RWPE2 (cell line): ENCODE measurements around the gene DTX4.
A peak's percentile ranks its signal among the peaks of the same experiment; 100 is the strongest.

Experiments
- ATAC-seq: fragments of 200-7000 bp; cut with Tn5 transposase; 3 replicates; pipeline ENCODE4 v1.9.1; 2021; ENCODE audit warnings: low read depth
- DNase-seq: peaks from one replicate; pipeline ENCODE4 v3.0.0-alpha.2; 2020; ENCODE audit warnings: low spot score
- H3K27ac ChIP-seq: fragments of 450-650 bp; 2 replicates; pipeline ENCODE4 v1.5.1; 2017; ENCODE audit warnings: mild to moderate bottlenecking; ENCODE audit not compliant: poor library complexity, severe bottlenecking
- H3K27me3 ChIP-seq: fragments of 250-450 bp; sonication (Bioruptor Pico); 2 replicates; pipeline ENCODE4 v1.5.1; 2021; ENCODE audit warnings: mild to moderate bottlenecking, moderate library complexity; ENCODE audit not compliant: insufficient read depth, poor library complexity, severe bottlenecking
- H3K36me3 ChIP-seq: fragments of 250-450 bp; sonication (Bioruptor Pico); 2 replicates; pipeline ENCODE4 v1.5.1; 2020; ENCODE audit warnings: low read depth, mild to moderate bottlenecking, moderate library complexity
- H3K4me1 ChIP-seq: fragments of 250-450 bp; sonication (Bioruptor Pico); 2 replicates; pipeline ENCODE4 v1.5.1; 2021; ENCODE audit warnings: mild to moderate bottlenecking, moderate library complexity; ENCODE audit not compliant: insufficient read depth, poor library complexity, severe bottlenecking
- H3K4me3 ChIP-seq: fragments of 250-450 bp; sonication (Bioruptor Pico); 2 replicates; pipeline ENCODE4 v1.5.1; 2021; ENCODE audit warnings: mild to moderate bottlenecking, moderate library complexity; ENCODE audit not compliant: severe bottlenecking
- H3K9me3 ChIP-seq: fragments of 250-450 bp; sonication (Bioruptor Pico); 2 replicates; pipeline ENCODE4 v1.5.1; 2021; ENCODE audit warnings: mild to moderate bottlenecking, moderate library complexity; ENCODE audit not compliant: severe bottlenecking
- CTCF ChIP-seq: fragments of 450-650 bp; IDR thresholded peaks from one replicate; pipeline ENCODE4 v1.5.1; 2017; ENCODE audit warnings: mild to moderate bottlenecking, moderate library complexity; ENCODE audit not compliant: poor library complexity, severe bottlenecking

DTX4 gene

GRCh38 chr11:59173080-59173963 is 1.4 kb downstream of the DTX4 start:
- no peak for DNase-seq
- Histone ChIP-seq H3K36me3 (peaks cover 3% of the 10 kb centered on the region), H3K9me3 (no peaks in the 10 kb centered on the region), H3K27me3 (no peaks in the 10 kb centered on the region), H3K4me3 (peak overlapping the region; percentile 79), H3K4me1 (peaks cover 14% of the 10 kb centered on the region), H3K27ac (peak overlapping the region; percentile 95)
- no peak for TF ChIP-seq CTCF
- ATAC-seq: peak; percentile 23

- peaks cover 7% of the 10 kb centered on the region for H3K36me3 ChIP-seq
These were observed 2.2 kb downstream of the DTX4 start for GRCh38 chr11:59173964-59174663.

GRCh38 chr11:59174664-59175033 is 2.7 kb downstream of the DTX4 start:
- peaks cover 6% of the 10 kb centered on the region for H3K9me3 ChIP-seq
- DNase-seq: no peak
- TF ChIP-seq CTCF: no peak
- H3K27me3 ChIP-seq: no peaks in the 10 kb centered on the region
- H3K4me3 ChIP-seq: no peak overlapping the region
- peak; percentile 69 for ATAC-seq
- H3K4me1 ChIP-seq: peaks cover 14% of the 10 kb centered on the region
- peaks cover 13% of the 10 kb centered on the region for H3K36me3 ChIP-seq
- H3K27ac ChIP-seq: peak overlapping the region; percentile 95

More at GRCh38 chr11:59173964-59174663, 2.2 kb downstream of the DTX4 start:
- H3K9me3 ChIP-seq: peaks cover 1% of the 10 kb centered on the region
- peaks cover 14% of the 10 kb centered on the region for H3K4me1 ChIP-seq
- no peak for TF ChIP-seq CTCF
- H3K27ac ChIP-seq: peak overlapping the region; percentile 95
- peak; percentile 44 for ATAC-seq
- peak overlapping the region; percentile 79 for H3K4me3 ChIP-seq
- H3K27me3 ChIP-seq: no peaks in the 10 kb centered on the region
- DNase-seq: peak; percentile 82

- Histone ChIP-seq H3K27me3 (no peaks in the 10 kb centered on the region), H3K36me3 (peaks cover 16% of the 10 kb centered on the region), H3K4me1 (peaks cover 14% of the 10 kb centered on the region), H3K27ac (peak overlapping the region; percentile 95), H3K9me3 (peaks cover 6% of the 10 kb centered on the region), H3K4me3 (no peak overlapping the region)
- TF ChIP-seq CTCF: no peak
- ATAC-seq (no peak), DNase-seq (no peak)
These were observed 3.2 kb downstream of the DTX4 start for GRCh38 chr11:59175091-59175501.

- peaks cover 6% of the 10 kb centered on the region for H3K9me3 ChIP-seq
- no peak for TF ChIP-seq CTCF
- peaks cover 18% of the 10 kb centered on the region for H3K36me3 ChIP-seq
- peaks cover 14% of the 10 kb centered on the region for H3K4me1 ChIP-seq
- H3K27me3 ChIP-seq: no peaks in the 10 kb centered on the region
- ATAC-seq (no peak), DNase-seq (no peak)
- H3K4me3 ChIP-seq: no peak overlapping the region
- H3K27ac ChIP-seq: no peak overlapping the region
These were observed 4.4 kb downstream of the DTX4 start for GRCh38 chr11:59176330-59176729.
